DND-41 (cell line): Measurements from ENCODE around the gene INPP5A.
A peak's percentile ranks its signal among the peaks of the same experiment; 100 is the strongest.
"Not testable (repeated sequence)": the region's sequence is repeated elsewhere in the genome, so short reads cannot be mapped to it uniquely, and the experiment has no call there.

Experiments used
- ATAC-seq: fragments of 200-7000 bp; cut with Tn5 transposase; 3 replicates; pipeline ENCODE4 v1.9.1; 2021; ENCODE audit warnings: low read depth; ENCODE audit not compliant: insufficient read depth
- DNase-seq: peaks from one replicate; pipeline ENCODE4 v3.0.0-alpha.2; 2020
- H2AFZ ChIP-seq: 2 replicates; pipeline ENCODE4 v1.6.0; 2012; ENCODE audit warnings: low read depth, low read length
- H3K27ac ChIP-seq: 2 replicates; pipeline ENCODE4 v1.5.1; 2012; ENCODE audit warnings: low read length, inconsistent platforms
- H3K27me3 ChIP-seq: fragments of 200-600 bp; sonication (generic); 2 replicates; pipeline ENCODE4 v1.6.0; 2012; ENCODE audit warnings: low read length, mild to moderate bottlenecking, inconsistent platforms; ENCODE audit not compliant: insufficient read depth, poor library complexity
- H3K36me3 ChIP-seq: 2 replicates; pipeline ENCODE4 v1.5.1; 2012; ENCODE audit warnings: low read length, inconsistent platforms; ENCODE audit not compliant: insufficient read depth
- H3K4me1 ChIP-seq: 2 replicates; pipeline ENCODE4 v1.5.1; 2012; ENCODE audit warnings: mild to moderate bottlenecking, low read length; ENCODE audit not compliant: insufficient read depth
- H3K4me2 ChIP-seq: 2 replicates; pipeline ENCODE4 v1.6.0; 2012; ENCODE audit warnings: mild to moderate bottlenecking, moderate library complexity, low read length, inconsistent platforms; ENCODE audit not compliant: insufficient read depth
- H3K4me3 ChIP-seq, 2 experiments: fragments of 200-600 bp in 1 of 2; shearing (Covaris generic) in 1 of 2; 2 replicates each; pipeline ENCODE4 v1.5.1; 2012 to 2016; ENCODE audit warnings: inconsistent platforms in 2 of 2, low read length in 2 of 2, mild to moderate bottlenecking in 2 of 2, low read depth in 1 of 2, moderate library complexity in 1 of 2
- H3K79me2 ChIP-seq: 2 replicates; pipeline ENCODE4 v1.6.0; 2012; ENCODE audit warnings: low read length, inconsistent platforms; ENCODE audit not compliant: insufficient read depth
- H3K9ac ChIP-seq: 2 replicates; pipeline ENCODE4 v1.6.0; 2012; ENCODE audit warnings: low read depth, mild to moderate bottlenecking, inconsistent platforms, low read length, moderate library complexity
- H3K9me3 ChIP-seq: 2 replicates; pipeline ENCODE4 v1.5.1; 2012; ENCODE audit warnings: low read length, moderate library complexity, mild to moderate bottlenecking, inconsistent platforms; ENCODE audit not compliant: insufficient read depth, severe bottlenecking
- H4K20me1 ChIP-seq: 2 replicates; pipeline ENCODE4 v1.6.0; 2012; ENCODE audit warnings: low read length; ENCODE audit not compliant: insufficient read depth
- EZH2 ChIP-seq: IDR thresholded peaks from 3 replicates; pipeline ENCODE4 v1.6.1; 2012; ENCODE audit warnings: borderline replicate concordance, low read depth, mild to moderate bottlenecking, moderate library complexity, low read length, inconsistent platforms; ENCODE audit not compliant: severe bottlenecking
- TF ChIP-seq, protein P1 (sequence below): IDR thresholded peaks from 2 replicates; pipeline ENCODE4 v1.5.1; 2012; ENCODE audit warnings: borderline replicate concordance, low read length, moderate library complexity, mild to moderate bottlenecking; ENCODE audit not compliant: poor library complexity, severe bottlenecking; ENCODE audit errors: extremely low read depth

The INPP5A gene

GRCh38 chr10:132572545-132572937 lies 35.0 kb downstream of the INPP5A start:
- Histone ChIP-seq H3K27me3 (no peaks in the 10 kb centered on the region), H3K79me2 (peaks cover 85% of the 10 kb centered on the region), H3K4me3 (no peak overlapping the region), H3K4me2 (no peak overlapping the region), H3K9me3 (no peaks in the 10 kb centered on the region), H3K4me1 (peaks cover 18% of the 10 kb centered on the region), H3K36me3 (no peaks in the 10 kb centered on the region), H3K27ac (no peak overlapping the region), H2AFZ (no peak overlapping the region), H3K9ac (no peak overlapping the region), H4K20me1 (peaks cover 74% of the 10 kb centered on the region)
- ATAC-seq: no peak
- TF ChIP-seq EZH2: no peak
- TF ChIP-seq, protein P1, sequence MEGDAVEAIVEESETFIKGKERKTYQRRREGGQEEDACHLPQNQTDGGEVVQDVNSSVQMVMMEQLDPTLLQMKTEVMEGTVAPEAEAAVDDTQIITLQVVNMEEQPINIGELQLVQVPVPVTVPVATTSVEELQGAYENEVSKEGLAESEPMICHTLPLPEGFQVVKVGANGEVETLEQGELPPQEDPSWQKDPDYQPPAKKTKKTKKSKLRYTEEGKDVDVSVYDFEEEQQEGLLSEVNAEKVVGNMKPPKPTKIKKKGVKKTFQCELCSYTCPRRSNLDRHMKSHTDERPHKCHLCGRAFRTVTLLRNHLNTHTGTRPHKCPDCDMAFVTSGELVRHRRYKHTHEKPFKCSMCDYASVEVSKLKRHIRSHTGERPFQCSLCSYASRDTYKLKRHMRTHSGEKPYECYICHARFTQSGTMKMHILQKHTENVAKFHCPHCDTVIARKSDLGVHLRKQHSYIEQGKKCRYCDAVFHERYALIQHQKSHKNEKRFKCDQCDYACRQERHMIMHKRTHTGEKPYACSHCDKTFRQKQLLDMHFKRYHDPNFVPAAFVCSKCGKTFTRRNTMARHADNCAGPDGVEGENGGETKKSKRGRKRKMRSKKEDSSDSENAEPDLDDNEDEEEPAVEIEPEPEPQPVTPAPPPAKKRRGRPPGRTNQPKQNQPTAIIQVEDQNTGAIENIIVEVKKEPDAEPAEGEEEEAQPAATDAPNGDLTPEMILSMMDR: peak; percentile 1
- no peak for DNase-seq

GRCh38 chr10:132572946-132573345 lies 35.4 kb downstream of the INPP5A start:
- Histone ChIP-seq H3K79me2 (peaks cover 87% of the 10 kb centered on the region), H4K20me1 (peaks cover 77% of the 10 kb centered on the region)
- not testable (repeated sequence) for ATAC-seq

GRCh38 chr10:132574288-132574687 lies 36.7 kb downstream of the INPP5A start:
- H4K20me1 ChIP-seq: peaks cover 81% of the 10 kb centered on the region
- peaks cover 87% of the 10 kb centered on the region for H3K79me2 ChIP-seq
- no peak overlapping the region for H3K4me3 ChIP-seq
- H3K36me3 ChIP-seq: no peaks in the 10 kb centered on the region
- no peak overlapping the region for H2AFZ ChIP-seq
- H3K4me1 ChIP-seq: peaks cover 18% of the 10 kb centered on the region
- H3K4me2 ChIP-seq: no peak overlapping the region
- no peaks in the 10 kb centered on the region for H3K27me3 ChIP-seq
- H3K9ac ChIP-seq: no peak overlapping the region
- DNase-seq (no peak), ATAC-seq (no peak)
- TF ChIP-seq EZH2: no peak
- TF ChIP-seq, protein P1: no peak
- no peak overlapping the region for H3K27ac ChIP-seq
- no peaks in the 10 kb centered on the region for H3K9me3 ChIP-seq

More at GRCh38 chr10:132572946-132573345, 35.4 kb downstream of the INPP5A start:
- H3K9ac ChIP-seq, H3K27ac ChIP-seq, H3K4me3 ChIP-seq, H3K27me3 ChIP-seq, H3K36me3 ChIP-seq, H3K9me3 ChIP-seq, DNase-seq, H3K4me2 ChIP-seq, H2AFZ ChIP-seq: not testable (repeated sequence)
- H3K4me1 ChIP-seq: peaks cover 18% of the 10 kb centered on the region

DNA sequence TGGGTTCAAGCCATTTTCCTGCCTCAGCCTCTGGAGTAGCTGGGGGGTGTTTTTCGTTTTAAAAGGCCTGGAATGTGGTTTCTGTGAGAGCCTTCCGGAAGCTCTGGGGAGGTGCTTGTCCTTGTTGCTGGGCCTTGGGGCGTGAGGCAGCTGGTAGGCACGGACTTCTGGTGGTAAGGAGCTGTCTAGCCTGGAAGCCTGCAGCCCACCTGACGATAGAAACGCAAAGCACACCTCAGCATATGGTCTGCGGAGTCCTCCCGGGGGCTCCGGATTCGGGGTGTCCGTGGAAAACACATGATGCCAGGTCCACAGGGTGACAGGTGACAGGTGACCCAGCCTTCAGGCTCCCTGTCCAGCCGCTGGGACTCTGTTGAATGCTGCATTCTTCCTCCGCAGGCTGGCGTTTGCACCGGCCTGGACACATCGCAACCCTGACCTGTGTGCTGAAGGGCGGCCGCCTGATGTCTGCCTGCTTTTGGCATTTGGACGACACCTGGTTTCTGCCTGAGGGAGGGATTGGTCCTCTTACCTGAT lies 37.3 kb downstream of the INPP5A start:
- Histone ChIP-seq H3K27me3 (no peaks in the 10 kb centered on the region), H3K4me1 (peaks cover 18% of the 10 kb centered on the region), H3K36me3 (no peaks in the 10 kb centered on the region), H3K27ac (no peak overlapping the region), H3K9ac (no peak overlapping the region), H3K79me2 (peaks cover 90% of the 10 kb centered on the region), H4K20me1 (peaks cover 82% of the 10 kb centered on the region), H3K4me2 (no peak overlapping the region), H3K4me3 (no peak overlapping the region), H2AFZ (no peak overlapping the region), H3K9me3 (no peaks in the 10 kb centered on the region)
- TF ChIP-seq EZH2: no peak
- DNase-seq (no peak), ATAC-seq (no peak)
